A673 (cell line): ENCODE data around the gene TMPRSS11E.
"Not testable (repeated sequence)": the region's sequence is repeated elsewhere in the genome, so short reads cannot be mapped to it uniquely, and the experiment has no call there.

ENCODE experiments used
- EZH2 ChIP-seq: fragments of 200-600 bp; sonication (generic); IDR thresholded peaks from 2 replicates; pipeline ENCODE4 v1.6.1; 2017; ENCODE audit warnings: borderline replicate concordance, low read depth, mild to moderate bottlenecking, mixed read lengths, antibody characterized with exemption, low read length; ENCODE audit not compliant: poor library complexity, severe bottlenecking
- TF ChIP-seq, protein P1 (sequence below): fragments of 300-800, 200-600 bp; sonication (generic); conservative IDR thresholded peaks from 2 replicates; pipeline ENCODE4 v1.5.1; 2017; ENCODE audit warnings: low read depth, mild to moderate bottlenecking, antibody characterized with exemption, low read length, moderate library complexity, mixed read lengths

DNA sequence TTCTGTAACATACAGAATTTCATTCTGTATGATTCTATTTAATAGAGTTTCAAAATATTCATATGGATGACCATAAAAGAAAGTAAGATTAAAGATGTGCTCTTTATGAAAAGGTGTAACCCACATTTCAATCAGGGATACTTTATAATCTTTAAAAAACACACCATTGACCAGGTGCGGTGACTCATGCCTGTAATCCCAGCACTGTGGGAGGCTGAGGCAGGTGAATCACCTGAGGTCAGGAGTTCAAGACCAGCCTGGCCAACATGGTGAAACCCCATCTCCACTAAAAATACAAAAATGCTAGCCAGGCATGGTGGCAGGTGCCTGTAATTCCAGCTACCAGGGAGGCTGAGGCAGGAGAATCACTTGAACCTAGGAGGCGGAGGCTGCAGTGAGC is 35.2 kb upstream of the TMPRSS11E start:
- TF ChIP-seq, protein P1, sequence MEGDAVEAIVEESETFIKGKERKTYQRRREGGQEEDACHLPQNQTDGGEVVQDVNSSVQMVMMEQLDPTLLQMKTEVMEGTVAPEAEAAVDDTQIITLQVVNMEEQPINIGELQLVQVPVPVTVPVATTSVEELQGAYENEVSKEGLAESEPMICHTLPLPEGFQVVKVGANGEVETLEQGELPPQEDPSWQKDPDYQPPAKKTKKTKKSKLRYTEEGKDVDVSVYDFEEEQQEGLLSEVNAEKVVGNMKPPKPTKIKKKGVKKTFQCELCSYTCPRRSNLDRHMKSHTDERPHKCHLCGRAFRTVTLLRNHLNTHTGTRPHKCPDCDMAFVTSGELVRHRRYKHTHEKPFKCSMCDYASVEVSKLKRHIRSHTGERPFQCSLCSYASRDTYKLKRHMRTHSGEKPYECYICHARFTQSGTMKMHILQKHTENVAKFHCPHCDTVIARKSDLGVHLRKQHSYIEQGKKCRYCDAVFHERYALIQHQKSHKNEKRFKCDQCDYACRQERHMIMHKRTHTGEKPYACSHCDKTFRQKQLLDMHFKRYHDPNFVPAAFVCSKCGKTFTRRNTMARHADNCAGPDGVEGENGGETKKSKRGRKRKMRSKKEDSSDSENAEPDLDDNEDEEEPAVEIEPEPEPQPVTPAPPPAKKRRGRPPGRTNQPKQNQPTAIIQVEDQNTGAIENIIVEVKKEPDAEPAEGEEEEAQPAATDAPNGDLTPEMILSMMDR = not testable (repeated sequence)
- TF ChIP-seq EZH2 = not testable (repeated sequence)
